Cortex of kidney (tissue), 1 donor: ENCODE data around the gene SPINK6.

ENCODE experiments used
- DNase-seq: peaks from one replicate; lab custom pipeline; 2025; lab: John Stamatoyannopoulos, UW

Gene SPINK6, protein sequence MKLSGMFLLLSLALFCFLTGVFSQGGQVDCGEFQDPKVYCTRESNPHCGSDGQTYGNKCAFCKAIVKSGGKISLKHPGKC

GRCh38 chr5:148202531-148203203 is at the start of gene SPINK6:
Gene SPINK6, plus strand, starts transcription at chr5:148203042. Its CDS starts 55 bp downstream, at chr5:148203097.
- DNase-seq: no peak

- DNase-seq: no peak
Observed at GRCh38 chr5:148156609-148157008, 46.2 kb upstream of the SPINK6 start.

- no peak for DNase-seq
Observed at GRCh38 chr5:148162038-148162437, 40.8 kb upstream of the SPINK6 start.

- DNase-seq: no peak
Observed at GRCh38 chr5:148163345-148163744, 39.5 kb upstream of the SPINK6 start.

- no peak for DNase-seq
Observed at GRCh38 chr5:148166550-148167283, 36.1 kb upstream of the SPINK6 start.

DNA sequence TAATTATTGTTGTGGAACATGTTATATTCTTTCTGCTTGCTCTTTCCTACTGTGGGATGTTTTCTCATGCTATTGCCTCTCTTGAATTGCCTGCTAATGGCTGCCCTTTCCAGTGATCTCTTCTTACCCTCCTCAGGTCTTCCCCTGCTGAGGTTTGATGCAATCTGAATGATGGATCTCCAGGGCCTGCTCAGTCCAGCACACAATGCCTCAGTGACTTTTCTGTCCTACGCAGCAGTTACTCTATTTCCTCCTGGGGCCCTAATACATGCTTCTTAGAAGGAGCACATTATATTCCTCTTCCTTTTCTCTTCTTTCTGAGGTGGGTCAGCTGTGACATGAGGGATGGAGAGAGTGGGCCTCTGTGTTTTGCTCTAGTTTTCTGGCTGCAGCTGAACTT is 34.6 kb upstream of the SPINK6 start, which contains the start of gene SPINK14:
TSS of gene SPINK14 (plus strand) at position 301 of the 400 bp plus-strand sequence. CDS start 1,187 bp downstream, outside the sequence.
- no peak for DNase-seq

- no peak for DNase-seq
Observed at GRCh38 chr5:148172377-148172776, 30.5 kb upstream of the SPINK6 start.

DNA sequence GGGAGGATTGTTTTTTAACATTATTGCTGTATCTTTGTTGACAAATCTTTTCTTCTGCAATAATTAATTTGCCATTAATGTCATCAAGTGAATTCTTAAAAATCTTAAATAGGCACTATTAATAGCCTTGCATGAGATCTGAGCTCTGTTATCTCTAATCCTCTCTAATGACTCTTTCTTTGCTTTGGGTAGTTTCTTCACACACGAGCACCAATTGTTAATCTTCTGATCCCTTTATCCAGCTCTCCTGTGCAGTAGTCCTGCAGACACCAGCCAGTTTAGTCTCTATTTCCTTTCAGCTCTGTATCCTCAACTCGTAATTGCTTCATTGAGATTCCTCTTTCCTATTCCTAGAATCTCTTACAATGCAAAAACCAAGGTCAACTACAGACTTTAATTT is 26.4 kb upstream of the SPINK6 start:
- DNase-seq: no peak

- no peak for DNase-seq
Observed at GRCh38 chr5:148177207-148177606, 25.6 kb upstream of the SPINK6 start.

DNA sequence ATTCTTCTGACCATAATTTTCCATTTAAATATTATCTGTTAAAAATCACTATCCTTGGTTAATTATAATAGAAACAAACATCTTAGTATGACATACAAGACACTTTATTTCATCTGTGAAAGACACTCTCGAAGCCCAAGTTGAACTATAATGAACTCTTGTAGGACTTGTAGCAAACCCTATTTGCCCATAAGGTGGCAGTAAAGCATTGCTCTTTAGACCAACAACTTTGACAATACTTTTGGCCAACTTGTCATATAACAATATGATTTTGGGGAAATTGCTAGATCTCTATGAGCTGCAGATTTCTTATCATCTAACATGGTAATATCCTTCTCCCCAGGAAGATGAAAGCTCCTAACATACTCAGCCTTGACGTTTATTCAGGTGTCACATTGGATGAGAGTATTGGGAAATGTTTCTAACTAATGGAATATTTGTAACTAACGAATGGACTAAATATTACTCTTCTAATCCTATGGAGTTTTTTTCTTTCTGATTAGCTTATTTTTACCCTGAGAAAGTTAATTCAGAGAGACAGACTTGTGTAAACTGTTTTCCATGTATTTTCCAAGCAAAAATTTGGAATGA is 23.5 kb upstream of the SPINK6 start:
- DNase-seq: no peak

DNA sequence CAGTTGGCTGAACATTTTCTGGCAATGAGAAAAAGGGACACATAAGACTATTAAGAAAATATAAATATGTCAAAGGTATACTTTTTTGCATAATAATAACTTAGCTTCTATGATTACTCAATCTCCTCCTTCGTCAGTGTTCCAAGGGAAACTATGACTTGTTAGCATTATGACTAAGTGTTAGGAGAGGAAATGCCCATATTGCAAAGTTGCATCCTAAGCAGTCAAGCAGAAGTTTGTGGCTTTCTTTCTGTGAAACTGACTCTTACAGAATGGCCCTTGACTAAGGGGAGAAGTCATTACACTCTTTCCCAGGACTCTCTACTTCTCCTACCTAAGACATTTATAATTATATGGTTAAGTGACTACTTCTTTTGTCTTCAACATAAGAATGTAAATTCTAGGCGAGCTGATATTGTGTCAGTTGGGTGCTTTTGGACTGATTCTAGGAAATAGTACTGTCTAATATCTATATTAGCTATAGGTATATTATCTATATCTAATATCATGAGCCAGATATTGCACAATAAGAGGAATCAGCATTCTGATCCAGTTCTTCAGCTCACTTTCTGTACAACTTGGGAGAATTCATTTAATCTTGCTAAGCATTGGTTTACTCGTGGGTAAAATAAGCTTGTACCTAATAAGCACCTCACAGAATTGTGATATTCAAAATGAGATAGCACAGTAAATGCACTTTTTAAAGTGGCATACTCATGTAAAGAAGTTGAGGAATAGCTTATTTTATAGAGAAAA is 16.4 kb upstream of the SPINK6 start:
- DNase-seq: no peak

GRCh38 chr5:148191010-148191409 is 11.8 kb upstream of the SPINK6 start:
- no peak for DNase-seq

- DNase-seq: no peak
Observed at GRCh38 chr5:148193202-148193601, 9.6 kb upstream of the SPINK6 start.

- no peak for DNase-seq
Observed at GRCh38 chr5:148201151-148201550, 1.7 kb upstream of the SPINK6 start.

DNA sequence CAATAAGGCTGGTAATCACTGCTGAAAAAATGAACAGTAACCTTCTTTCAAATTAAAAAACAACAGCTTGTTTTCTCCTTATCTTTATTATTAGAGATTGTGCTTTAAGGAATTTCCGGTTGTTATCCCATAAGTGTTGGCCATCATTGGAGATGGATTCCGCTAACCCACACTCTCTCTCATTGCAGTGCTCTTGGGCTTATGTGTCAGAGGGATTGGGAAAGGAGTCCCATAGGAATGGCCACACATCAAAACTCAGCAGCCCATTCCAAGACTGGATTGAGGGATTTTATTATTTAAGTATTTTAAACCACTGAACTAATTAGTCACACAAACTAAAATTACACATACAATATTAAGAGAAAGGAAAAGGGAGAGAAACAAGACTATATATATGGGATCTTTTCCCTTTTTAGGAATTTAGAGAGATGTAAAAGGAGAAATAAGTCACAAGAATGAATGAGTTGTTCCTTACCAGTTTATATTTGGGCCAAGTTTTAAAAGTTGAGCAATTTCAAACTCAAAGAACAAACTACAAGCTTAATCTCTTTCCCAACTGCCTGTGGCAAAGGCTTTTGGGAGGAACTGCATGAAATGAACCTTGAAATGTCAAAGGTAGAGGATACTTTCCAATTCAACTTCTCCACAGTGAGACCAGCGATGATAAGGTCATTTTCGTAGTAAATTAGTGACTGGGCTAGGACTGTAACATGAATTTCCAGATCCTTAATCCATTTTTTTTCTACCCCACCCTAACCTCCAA is 2.4 kb downstream of the SPINK6 start:
- DNase-seq: no peak

DNA sequence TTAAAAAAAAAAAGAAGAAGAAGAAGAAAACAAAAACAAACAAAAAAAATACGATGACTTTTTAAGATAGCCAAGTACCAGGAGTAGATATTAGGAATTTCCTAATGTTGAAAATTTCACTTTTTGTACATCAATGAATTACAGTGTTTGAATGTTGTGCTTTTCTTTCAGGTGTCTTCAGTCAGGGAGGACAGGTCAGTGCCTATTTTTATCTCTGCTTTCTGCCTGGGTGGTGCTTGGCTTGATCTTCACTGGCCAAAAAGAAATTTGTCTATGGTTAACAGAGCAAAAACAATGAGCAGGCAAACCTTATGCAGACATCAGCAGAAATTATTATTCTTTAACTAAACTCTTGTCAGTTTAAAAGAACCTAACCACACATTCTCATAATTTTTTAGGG is 3.0 kb downstream of the SPINK6 start:
- no peak for DNase-seq

GRCh38 chr5:148206620-148207019 is 3.8 kb downstream of the SPINK6 start:
- DNase-seq: no peak

DNA sequence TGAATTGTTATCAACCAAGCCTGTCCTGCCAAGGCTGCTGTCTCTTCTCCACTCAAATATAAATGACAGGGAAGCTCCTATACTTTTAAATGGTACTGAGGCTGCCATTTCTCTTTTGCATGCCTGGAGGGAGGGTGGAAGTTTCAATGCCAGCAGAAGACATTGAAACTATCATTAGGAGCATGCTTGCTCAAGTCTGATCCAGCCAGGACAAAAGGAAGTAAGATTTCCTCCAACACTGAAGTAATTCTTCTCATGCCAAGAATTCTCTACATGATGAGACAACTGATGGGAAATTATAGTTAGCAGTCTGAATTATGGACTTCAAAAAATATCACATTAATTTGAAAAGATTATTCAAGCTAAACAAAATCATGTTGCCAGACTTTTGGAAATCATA is 5.4 kb downstream of the SPINK6 start:
- no peak for DNase-seq

- DNase-seq: no peak
Observed at GRCh38 chr5:148209151-148209770, 6.4 kb downstream of the SPINK6 start.

- DNase-seq: no peak
Observed at GRCh38 chr5:148214665-148215185, 11.9 kb downstream of the SPINK6 start.

DNA sequence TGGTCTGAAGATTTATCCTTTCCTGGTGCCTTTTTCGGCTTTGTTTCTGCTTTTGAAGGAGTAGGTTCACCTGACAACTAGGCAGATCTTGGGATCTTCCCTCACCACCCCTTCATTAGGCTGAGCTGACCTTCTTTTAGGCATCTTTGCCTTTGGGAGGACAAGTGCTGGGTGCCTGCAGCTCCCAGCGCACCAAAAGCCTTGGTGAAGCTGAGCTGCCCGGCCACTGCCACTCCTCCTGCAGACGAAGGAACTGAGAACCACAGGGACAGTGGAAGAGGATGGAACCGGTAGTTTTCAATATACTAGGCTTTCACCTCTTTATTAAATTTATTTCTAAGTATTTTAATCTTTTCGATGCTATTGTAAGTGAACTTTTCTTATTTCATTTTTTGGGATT is 18.7 kb downstream of the SPINK6 start:
- DNase-seq: no peak
